ENCODE results near the gene GPR143.

The GPR143 gene

DNA sequence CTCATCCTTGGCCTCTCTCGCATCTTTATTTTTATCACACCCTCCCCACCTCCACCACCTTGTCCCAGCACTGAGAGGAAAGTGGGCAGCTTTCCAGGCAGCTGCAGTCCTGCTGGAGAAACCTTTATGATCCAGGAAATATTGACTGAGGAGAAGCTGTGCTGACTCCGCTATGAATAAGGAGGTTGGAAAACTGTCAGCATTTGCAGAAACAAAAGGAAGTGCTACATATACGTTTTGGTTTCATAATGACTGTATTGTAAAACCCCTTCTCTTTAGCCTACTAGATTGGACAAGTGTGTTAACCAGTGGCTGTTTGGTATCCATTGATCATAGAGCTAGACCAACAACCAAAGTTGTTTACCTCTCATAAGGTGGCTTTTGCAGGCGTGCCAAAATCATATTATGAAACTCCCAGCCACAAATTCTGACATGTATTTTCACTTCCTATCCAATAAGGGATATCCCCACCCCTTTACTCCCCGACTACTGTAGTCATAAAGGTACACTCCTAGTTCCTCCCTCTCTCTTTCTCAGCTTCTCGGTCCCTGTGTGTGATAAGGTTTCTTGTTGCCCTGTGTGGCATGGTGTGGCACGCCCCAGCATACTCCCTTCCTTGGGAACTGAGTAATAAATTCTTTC is 88.4 kb downstream of the GPR143 start:
- Histone ChIP-seq H3K27me3 (ENCODE audit: control insufficient read depth, insufficient read depth, low read length, poor library complexity, severe bottlenecking) (no peaks in the 10 kb centered on the region), H3K36me3 (ENCODE audit: control insufficient read depth, insufficient read depth, low read length) (no peaks in the 10 kb centered on the region), H3K4me1 (ENCODE audit: control insufficient read depth, insufficient read depth, low read length) (no peaks in the 10 kb centered on the region), H3K9me3 (ENCODE audit: control insufficient read depth, low read length) (no peaks in the 10 kb centered on the region), H3K4me3 (ENCODE audit: insufficient read depth, low read depth, low read length) (no peak overlapping the region), H3K27ac (ENCODE audit: insufficient read depth, low read depth, low read length, poor library complexity, severe bottlenecking) (no peak overlapping the region)
- 93 to 99% methylated on average over 4 to 7 of the region's 7 CpGs for WGBS, 2 experiments

GRCh38 chrX:9676738-9677097 is 88.9 kb downstream of the GPR143 start:
- no peaks in the 10 kb centered on the region for H3K4me1 ChIP-seq (ENCODE audit: control insufficient read depth, insufficient read depth, low read length)
- no peak overlapping the region for H3K4me3 ChIP-seq (ENCODE audit: insufficient read depth, low read depth, low read length)
- H3K36me3 ChIP-seq (ENCODE audit: control insufficient read depth, insufficient read depth, low read length), result no peaks in the 10 kb centered on the region
- no peaks in the 10 kb centered on the region for H3K9me3 ChIP-seq (ENCODE audit: control insufficient read depth, low read length)
- H3K27me3 ChIP-seq (ENCODE audit: control insufficient read depth, insufficient read depth, low read length, poor library complexity, severe bottlenecking), result no peaks in the 10 kb centered on the region
- H3K27ac ChIP-seq (ENCODE audit: insufficient read depth, low read depth, low read length, poor library complexity, severe bottlenecking), result no peak overlapping the region
- WGBS, 2 experiments, result 97 to 98% methylated on average over 5 of the region's 6 CpGs

- Histone ChIP-seq H3K36me3 (ENCODE audit: control insufficient read depth, insufficient read depth, low read length) (no peaks in the 10 kb centered on the region), H3K4me3 (ENCODE audit: insufficient read depth, low read depth, low read length) (no peak overlapping the region), H3K27me3 (ENCODE audit: control insufficient read depth, insufficient read depth, low read length, poor library complexity, severe bottlenecking) (no peaks in the 10 kb centered on the region), H3K4me1 (ENCODE audit: control insufficient read depth, insufficient read depth, low read length) (no peaks in the 10 kb centered on the region), H3K27ac (ENCODE audit: insufficient read depth, low read depth, low read length, poor library complexity, severe bottlenecking) (no peak overlapping the region), H3K9me3 (ENCODE audit: control insufficient read depth, low read length) (no peaks in the 10 kb centered on the region)
- 81 to 82% methylated on average over 13 of the region's 13 CpGs for WGBS, 2 experiments
Observed at GRCh38 chrX:9676306-9676705, 89.3 kb downstream of the GPR143 start.
